A204.1 (cell line): ENCODE measurements around the gene FGFRL1.

Experiments used
- FAIRE-seq: peaks from 2 replicates; lab custom pipeline; 2012; peaks lifted over from hg19 to GRCh38; lab: Jason Lieb, UNC

The FGFRL1 gene

GRCh38 chr4:1023895-1024740 lies 12.7 kb downstream of the FGFRL1 start:
- FAIRE-seq = no peak

DNA sequence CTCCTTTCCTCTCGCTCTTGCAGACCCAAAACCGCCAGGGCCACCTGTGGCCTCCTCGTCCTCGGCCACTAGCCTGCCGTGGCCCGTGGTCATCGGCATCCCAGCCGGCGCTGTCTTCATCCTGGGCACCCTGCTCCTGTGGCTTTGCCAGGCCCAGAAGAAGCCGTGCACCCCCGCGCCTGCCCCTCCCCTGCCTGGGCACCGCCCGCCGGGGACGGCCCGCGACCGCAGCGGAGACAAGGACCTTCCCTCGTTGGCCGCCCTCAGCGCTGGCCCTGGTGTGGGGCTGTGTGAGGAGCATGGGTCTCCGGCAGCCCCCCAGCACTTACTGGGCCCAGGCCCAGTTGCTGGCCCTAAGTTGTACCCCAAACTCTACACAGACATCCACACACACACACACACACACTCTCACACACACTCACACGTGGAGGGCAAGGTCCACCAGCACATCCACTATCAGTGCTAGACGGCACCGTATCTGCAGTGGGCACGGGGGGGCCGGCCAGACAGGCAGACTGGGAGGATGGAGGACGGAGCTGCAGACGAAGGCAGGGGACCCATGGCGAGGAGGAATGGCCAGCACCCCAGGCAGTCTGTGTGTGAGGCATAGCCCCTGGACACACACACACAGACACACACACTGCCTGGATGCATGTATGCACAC lies 13.6 kb downstream of the FGFRL1 start:
- FAIRE-seq = no peak

GRCh38 chr4:1026115-1026514 lies 14.7 kb downstream of the FGFRL1 start:
- no peak for FAIRE-seq

DNA sequence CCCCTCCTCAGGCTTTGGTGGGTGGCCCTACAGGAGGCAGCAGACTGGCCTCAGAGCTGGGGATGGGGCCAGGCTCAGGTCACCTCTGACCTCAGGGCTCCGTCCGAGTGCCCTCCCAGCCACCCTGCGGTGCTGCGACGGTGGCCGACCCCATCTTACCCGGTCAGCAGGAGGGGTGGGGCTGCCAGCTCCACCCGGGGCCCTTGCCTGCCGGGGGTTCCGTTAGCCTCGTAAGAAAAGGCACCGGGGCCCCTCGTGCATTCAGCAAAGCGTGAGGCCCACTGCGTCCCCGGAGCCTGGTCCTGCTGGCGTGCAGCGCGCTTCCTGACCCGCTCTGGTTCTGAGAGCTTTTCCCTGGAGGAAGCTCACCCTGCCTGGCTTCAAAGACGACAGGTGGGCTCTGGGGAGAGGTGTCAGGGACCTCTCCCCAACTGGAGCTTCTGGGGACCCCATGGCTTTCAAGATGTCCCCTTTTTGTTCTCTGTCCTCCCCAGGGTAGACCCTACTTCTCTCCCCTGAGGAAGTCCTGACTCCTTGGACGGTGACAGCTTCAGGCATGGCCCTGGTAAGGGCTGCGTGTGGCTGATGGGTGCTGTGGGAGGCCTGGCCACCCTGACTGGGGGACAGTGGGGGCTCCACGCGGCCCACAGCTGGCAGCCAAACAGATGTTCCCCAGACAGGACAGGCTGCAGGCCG lies 15.9 kb downstream of the FGFRL1 start:
- no peak for FAIRE-seq

DNA sequence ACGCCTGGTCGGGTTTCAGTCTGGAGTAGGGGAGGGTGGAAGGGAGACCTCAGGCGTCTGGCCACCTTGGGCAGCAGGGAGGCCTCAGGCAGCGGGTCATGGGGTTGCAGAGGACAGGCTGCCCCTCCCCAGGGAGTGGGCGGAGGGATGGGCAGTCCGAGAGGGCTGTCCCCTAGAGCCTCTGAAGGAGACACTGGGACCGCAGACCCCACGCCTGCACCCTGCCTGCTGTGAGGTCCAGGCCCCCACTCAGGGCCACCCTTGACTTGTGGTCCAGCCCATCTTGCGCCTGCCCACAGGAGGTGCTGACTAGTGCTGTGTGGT lies 16.5 kb downstream of the FGFRL1 start:
- FAIRE-seq = no peak

DNA sequence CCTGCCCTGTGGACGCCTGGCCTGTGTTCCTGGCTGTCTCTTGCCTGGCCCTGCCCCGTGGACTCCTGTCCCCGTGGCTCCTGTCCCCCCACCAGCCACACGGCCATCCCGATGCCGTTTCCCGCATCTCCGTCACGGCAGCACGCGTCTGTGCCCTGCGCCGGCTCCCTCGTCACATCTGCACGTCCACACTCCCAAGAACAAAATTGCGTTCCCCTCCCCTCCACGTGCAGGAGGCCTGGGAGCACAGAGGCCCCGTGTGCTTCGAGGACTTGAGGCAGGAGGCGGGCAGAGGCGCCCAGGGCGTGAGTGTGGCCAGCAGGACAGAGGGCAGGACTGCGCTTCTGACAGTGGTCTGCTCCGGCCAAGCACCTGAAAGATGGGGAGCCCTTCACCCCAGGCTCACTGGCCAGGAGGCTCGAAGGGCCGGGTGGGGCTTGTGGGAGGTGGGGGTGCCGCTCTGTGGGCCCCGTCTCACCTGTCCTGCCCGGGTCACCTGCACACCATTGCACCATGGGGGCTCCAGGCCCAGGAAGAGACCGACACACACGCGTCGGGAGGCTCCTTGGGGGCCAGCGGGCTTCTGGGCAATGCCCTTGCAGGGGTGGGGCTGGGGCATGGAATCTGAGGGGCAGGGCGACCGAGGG lies 17.3 kb downstream of the FGFRL1 start:
- no peak for FAIRE-seq

GRCh38 chr4:1029529-1029928 lies 18.1 kb downstream of the FGFRL1 start:
- FAIRE-seq = no peak

GRCh38 chr4:1030031-1030430 lies 18.6 kb downstream of the FGFRL1 start:
- no peak for FAIRE-seq

DNA sequence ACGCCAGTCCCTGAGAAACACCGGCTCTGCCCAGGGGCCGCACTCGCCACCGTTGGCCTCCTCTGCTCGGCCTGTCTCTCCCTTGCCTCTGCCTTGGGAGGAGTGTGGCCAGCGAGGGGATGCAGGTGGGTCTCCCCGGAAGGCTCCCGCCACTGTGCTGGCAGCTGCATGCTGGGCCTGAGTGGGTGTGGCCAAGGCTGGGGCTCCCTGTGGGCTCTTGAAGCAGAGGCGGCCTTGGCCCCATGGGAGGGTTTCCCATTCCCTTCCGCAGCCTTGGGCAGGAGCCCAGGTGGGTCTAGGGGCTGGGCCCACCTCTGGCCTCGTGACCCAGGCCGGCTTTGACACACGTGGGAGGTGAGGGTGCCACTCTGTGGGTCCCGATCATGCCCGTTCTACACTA lies 19.1 kb downstream of the FGFRL1 start:
- no peak for FAIRE-seq

DNA sequence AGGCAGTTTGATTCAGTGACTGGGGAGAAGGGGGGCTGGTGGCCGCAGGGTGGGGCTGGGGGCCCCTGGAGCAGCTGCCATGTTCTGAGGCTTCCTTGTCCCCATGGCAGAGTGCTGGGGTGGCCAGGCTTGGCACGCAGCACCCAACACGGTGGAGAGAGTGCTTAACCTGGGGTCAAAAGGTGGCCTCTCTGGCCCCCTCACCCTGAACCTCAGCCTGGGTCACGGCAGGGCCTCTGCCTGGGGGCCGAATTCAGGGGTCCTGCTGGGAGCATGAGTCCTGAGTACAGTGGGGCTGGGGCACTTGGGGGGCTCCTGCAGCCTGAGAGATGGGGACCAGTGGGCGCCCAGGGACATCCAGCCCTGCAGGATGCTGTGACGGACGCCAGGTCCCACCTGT lies 19.9 kb downstream of the FGFRL1 start:
- FAIRE-seq = no peak

GRCh38 chr4:1031956-1032795 lies 20.8 kb downstream of the FGFRL1 start:
- FAIRE-seq = no peak

DNA sequence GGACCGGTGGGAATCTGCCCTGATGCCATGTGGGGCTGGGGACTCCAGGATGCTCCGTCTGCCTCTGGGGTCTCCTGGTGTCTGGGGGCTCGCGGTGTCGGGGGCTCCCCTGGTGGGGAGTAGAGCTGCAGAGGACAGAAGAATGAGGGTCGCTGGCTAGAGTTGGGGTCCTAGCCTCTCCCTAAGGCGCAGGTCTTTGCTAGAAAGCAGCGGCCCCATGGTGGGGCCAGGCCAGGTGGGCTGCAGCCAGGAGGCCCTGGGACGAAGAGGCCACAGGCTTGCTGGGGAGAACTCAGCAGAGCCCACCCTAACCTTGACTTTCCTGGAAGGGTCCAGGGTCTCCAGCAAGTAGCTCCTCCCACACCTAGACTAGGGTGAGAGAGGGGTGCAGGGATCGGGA lies 21.4 kb downstream of the FGFRL1 start:
- no peak for FAIRE-seq

GRCh38 chr4:1033840-1034551 lies 22.6 kb downstream of the FGFRL1 start:
- no peak for FAIRE-seq

- no peak for FAIRE-seq
Measured at GRCh38 chr4:1035510-1035909, 24.1 kb downstream of the FGFRL1 start.

DNA sequence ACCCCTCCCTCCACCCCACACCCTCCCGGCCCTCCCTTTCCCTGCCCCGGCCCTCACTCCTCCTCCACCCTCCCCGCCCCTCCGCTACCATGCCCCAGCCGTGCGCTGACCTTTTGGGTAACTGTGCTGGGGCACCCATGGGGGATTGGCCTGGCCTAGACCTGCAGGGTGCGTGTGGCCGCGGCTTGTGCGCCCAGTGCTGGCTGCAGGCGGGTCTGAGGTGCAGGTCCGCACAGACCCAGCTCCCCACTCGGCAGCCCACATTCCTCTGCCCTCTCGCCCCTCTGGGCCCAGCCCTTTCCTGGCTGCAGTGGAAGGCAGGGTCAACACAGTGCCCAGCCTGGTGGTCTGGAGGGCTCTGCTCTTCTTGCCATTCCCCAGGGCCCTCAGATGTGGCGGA lies 24.7 kb downstream of the FGFRL1 start:
- no peak for FAIRE-seq

DNA sequence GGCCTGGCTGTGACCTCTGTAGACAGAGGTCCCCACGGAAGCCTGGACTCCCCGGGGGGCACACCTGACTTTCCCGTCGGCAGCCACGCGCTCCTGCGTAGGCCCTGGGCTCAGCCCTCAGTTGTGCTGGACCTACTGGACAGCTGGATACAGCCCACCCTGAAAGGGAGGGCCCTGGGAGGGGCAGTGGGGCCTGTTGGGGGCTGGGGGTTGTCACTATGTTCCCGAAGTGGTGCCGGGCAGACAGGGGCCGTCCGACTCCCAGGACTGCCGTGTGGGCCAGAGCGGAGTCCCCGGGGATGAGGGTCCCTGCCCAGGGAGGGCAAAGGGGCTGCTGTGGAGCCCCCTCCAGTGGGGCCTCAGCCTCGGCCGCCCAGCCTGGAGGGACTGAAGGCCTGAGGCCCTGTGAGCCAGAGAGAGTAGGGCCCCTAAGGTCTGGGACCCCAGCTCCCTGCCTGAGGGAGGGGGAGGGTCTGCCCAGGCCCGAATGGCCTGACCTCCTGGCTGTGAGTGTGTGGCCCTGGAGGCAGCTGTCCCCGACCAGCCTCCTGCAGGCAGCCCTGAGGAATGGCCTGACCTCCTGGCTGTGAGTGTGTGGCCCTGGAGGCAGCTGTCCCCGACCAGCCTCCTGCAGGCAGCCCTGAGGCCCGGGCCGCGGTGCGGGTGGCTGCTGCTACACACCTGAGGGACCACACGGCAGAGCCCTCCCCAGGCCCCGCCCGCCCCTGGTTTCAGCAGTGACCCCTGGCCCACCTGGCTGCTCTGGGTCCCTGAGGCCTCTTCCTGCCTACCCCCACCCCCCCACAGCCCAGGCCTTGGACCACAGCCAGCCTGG lies 25.8 kb downstream of the FGFRL1 start:
- no peak for FAIRE-seq

GRCh38 chr4:1038948-1039492 lies 27.6 kb downstream of the FGFRL1 start:
- FAIRE-seq = no peak

GRCh38 chr4:1039493-1040343 lies 28.3 kb downstream of the FGFRL1 start:
- FAIRE-seq = no peak
